Suprapubic skin (tissue), 4 donors: ENCODE measurements around the gene TNS1.

Source experiments
- EP300 ChIP-seq: sonication (generic); formaldehyde crosslinking; IDR thresholded peaks from one replicate; pipeline ENCODE4 v1.6.1; 2017; ENCODE audit warnings: antibody characterized with exemption
- POLR2A ChIP-seq, 2 donors: fragments of 450-650 bp; IDR thresholded peaks; one replicate each; pipeline ENCODE4 v1.6.1; 2017; ENCODE audit warnings: antibody characterized with exemption in 2 of 2, mild to moderate bottlenecking in 2 of 2, moderate library complexity in 2 of 2
- POLR2AphosphoS5 ChIP-seq, 3 donors: sonication (generic); formaldehyde crosslinking; IDR thresholded peaks; one replicate each; pipeline ENCODE4 v1.6.1; 2017; ENCODE audit warnings: antibody characterized with exemption in 3 of 3
- TF ChIP-seq, protein P1 (sequence below), 2 donors: fragments of 200-600 bp in 1 of 2; fragments of 450-650 bp in 1 of 2; sonication (generic) in 1 of 2; IDR thresholded peaks; one replicate each; pipeline ENCODE4 v1.5.1; 2016 to 2019; ENCODE audit warnings: antibody characterized with exemption in 2 of 2, mild to moderate bottlenecking in 1 of 2, moderate library complexity in 1 of 2

DNA sequence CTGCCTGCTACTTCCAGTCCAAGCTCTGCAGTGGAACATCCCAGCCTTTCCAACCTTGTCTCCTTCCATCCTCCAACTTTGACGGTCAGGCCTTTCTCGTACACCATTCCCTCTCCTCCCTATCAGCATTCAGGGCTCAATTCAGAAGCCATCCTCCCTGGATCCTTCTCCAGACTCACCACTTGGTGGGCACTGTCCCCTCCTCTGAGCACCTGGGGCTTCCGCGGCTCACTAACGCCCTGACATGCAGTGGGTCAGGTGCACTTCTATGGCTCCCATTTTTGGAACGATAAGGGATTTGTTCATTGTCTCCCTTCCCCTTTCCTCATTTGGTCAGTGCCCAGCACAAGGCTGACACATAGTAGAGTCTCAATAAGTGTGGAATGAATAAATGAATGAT, 56.7 kb downstream of the TNS1 start:
- TF ChIP-seq EP300: no peak
- no peak for TF ChIP-seq POLR2A (IDR thresholded peaks at IDR 0.05)
- TF ChIP-seq POLR2AphosphoS5 (IDR thresholded peaks at IDR 0.05): no peak
- TF ChIP-seq, protein P1, sequence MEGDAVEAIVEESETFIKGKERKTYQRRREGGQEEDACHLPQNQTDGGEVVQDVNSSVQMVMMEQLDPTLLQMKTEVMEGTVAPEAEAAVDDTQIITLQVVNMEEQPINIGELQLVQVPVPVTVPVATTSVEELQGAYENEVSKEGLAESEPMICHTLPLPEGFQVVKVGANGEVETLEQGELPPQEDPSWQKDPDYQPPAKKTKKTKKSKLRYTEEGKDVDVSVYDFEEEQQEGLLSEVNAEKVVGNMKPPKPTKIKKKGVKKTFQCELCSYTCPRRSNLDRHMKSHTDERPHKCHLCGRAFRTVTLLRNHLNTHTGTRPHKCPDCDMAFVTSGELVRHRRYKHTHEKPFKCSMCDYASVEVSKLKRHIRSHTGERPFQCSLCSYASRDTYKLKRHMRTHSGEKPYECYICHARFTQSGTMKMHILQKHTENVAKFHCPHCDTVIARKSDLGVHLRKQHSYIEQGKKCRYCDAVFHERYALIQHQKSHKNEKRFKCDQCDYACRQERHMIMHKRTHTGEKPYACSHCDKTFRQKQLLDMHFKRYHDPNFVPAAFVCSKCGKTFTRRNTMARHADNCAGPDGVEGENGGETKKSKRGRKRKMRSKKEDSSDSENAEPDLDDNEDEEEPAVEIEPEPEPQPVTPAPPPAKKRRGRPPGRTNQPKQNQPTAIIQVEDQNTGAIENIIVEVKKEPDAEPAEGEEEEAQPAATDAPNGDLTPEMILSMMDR (IDR thresholded peaks at IDR 0.05): no peak
